ENCODE results near the gene KRT6B.
"Not testable (repeated sequence)": the region's sequence is repeated elsewhere in the genome, so short reads cannot be mapped to it uniquely, and the experiment has no call there.

Gene KRT6B

GRCh38 chr12:52452101-52452500 is at the start of gene KRT6B:
TSS of gene KRT6B (minus strand) at chr12:52452146. CDS start at chr12:52452078, 68 bp downstream.
- DNase-seq (ENCODE audit: low read depth), result no peak
- no peak within 1 kb of the TSS for H3K4me3 ChIP-seq (ENCODE audit: low read depth, low read length)
- TF ChIP-seq CTCF (IDR thresholded peaks at IDR 0.05; ENCODE audit: low read depth, low read length, missing control alignments), result no peak

GRCh38 chr12:52501490-52501889 is 49.5 kb upstream of the KRT6B start:
- H3K4me3 ChIP-seq (ENCODE audit: low read depth, low read length), result no peak overlapping the region
- no peak for TF ChIP-seq CTCF (IDR thresholded peaks at IDR 0.05; ENCODE audit: low read depth, low read length, missing control alignments)
- DNase-seq (ENCODE audit: low read depth), result no peak

GRCh38 chr12:52500574-52500973 is 48.6 kb upstream of the KRT6B start:
- DNase-seq (ENCODE audit: low read depth), result not testable (repeated sequence)

GRCh38 chr12:52499806-52500560 is 48.0 kb upstream of the KRT6B start:
- H3K4me3 ChIP-seq (ENCODE audit: low read depth, low read length), result no peak overlapping the region
- no peak for DNase-seq (ENCODE audit: low read depth)
- no peak for TF ChIP-seq CTCF (IDR thresholded peaks at IDR 0.05; ENCODE audit: low read depth, low read length, missing control alignments)

More at GRCh38 chr12:52500574-52500973, 48.6 kb upstream of the KRT6B start:
- H3K4me3 ChIP-seq (ENCODE audit: low read depth, low read length), result not testable (repeated sequence)

GRCh38 chr12:52498946-52499345 is 47.0 kb upstream of the KRT6B start:
- no peak overlapping the region for H3K4me3 ChIP-seq (ENCODE audit: low read depth, low read length)
- TF ChIP-seq CTCF (IDR thresholded peaks at IDR 0.05; ENCODE audit: low read depth, low read length, missing control alignments), result no peak
- no peak for DNase-seq (ENCODE audit: low read depth)

GRCh38 chr12:52497975-52498374 is 46.0 kb upstream of the KRT6B start:
- H3K4me3 ChIP-seq (ENCODE audit: low read depth, low read length), result no peak overlapping the region
- no peak for TF ChIP-seq CTCF (IDR thresholded peaks at IDR 0.05; ENCODE audit: low read depth, low read length, missing control alignments)
- no peak for DNase-seq (ENCODE audit: low read depth)

- no peak for DNase-seq (ENCODE audit: low read depth)
- no peak for TF ChIP-seq CTCF (IDR thresholded peaks at IDR 0.05; ENCODE audit: low read depth, low read length, missing control alignments)
- H3K4me3 ChIP-seq (ENCODE audit: low read depth, low read length), result no peak overlapping the region
Observed at GRCh38 chr12:52496590-52497071, 44.7 kb upstream of the KRT6B start.

Measured in GM12864 (cell line).